Dedifferentiated amniotic fluid mesenchymal stem cell (primary cell): ENCODE measurements around the gene BRAT1.

Experiments
- DNase-seq: peaks from one replicate; pipeline ENCODE4 v3.0.0-alpha.2; 2016; ENCODE audit errors: extremely low spot score

BRAT1 gene

GRCh38 chr7:2495418-2496299 is 59.7 kb downstream of the BRAT1 start:
- DNase-seq = no peak

- no peak for DNase-seq
Measured at GRCh38 chr7:2494191-2495130, 60.9 kb downstream of the BRAT1 start.

GRCh38 chr7:2493205-2494164 is 61.8 kb downstream of the BRAT1 start:
- DNase-seq = no peak

GRCh38 chr7:2492038-2492437 is 63.3 kb downstream of the BRAT1 start:
- DNase-seq = no peak

GRCh38 chr7:2490181-2490651 is 65.1 kb downstream of the BRAT1 start:
- DNase-seq = no peak

- DNase-seq = no peak
Measured at GRCh38 chr7:2488681-2489080, 66.6 kb downstream of the BRAT1 start.

GRCh38 chr7:2488272-2488645 is 67.1 kb downstream of the BRAT1 start:
- no peak for DNase-seq
